Liver (tissue), 3 donors: ENCODE results near the gene CNN1.

Experiments
- ATF3 ChIP-seq: IDR thresholded peaks from 2 replicates; pipeline ENCODE4 v1.6.1; 2016; ENCODE audit warnings: antibody characterized with exemption
- CTCF ChIP-seq: fragments of 150-350 bp; IDR thresholded peaks from 2 replicates; pipeline ENCODE4 v1.5.1; 2017; ENCODE audit warnings: improper control_type of control experiment, low read depth, low read length; ENCODE audit not compliant: missing input control
- EGR1 ChIP-seq, 2 donors: IDR thresholded peaks; 2 replicates each; pipeline ENCODE4 v1.6.1; 2016 to 2018; ENCODE audit warnings: antibody characterized with exemption in 2 of 2, low read depth in 2 of 2
- GABPA ChIP-seq, 2 donors: IDR thresholded peaks in 1 of 2; conservative IDR thresholded peaks in 1 of 2; 2 replicates each; pipeline ENCODE4 v1.6.1; 2016; ENCODE audit warnings: antibody characterized with exemption in 2 of 2, mild to moderate bottlenecking in 1 of 2, moderate library complexity in 1 of 2
- HNF4G ChIP-seq: IDR thresholded peaks from 2 replicates; pipeline ENCODE4 v1.6.1; 2016; ENCODE audit warnings: antibody characterized with exemption
- JUND ChIP-seq, 2 donors: IDR thresholded peaks; 2 replicates each; pipeline ENCODE4 v1.6.1; 2016; ENCODE audit warnings: antibody characterized with exemption in 2 of 2
- MAX ChIP-seq: IDR thresholded peaks from 2 replicates; pipeline ENCODE4 v1.6.1; 2016; ENCODE audit warnings: antibody characterized with exemption
- RAD21 ChIP-seq, 2 donors: IDR thresholded peaks; 2 replicates each; pipeline ENCODE4 v1.6.1; 2016; ENCODE audit warnings: antibody characterized with exemption in 2 of 2, mild to moderate bottlenecking in 2 of 2
- REST ChIP-seq: IDR thresholded peaks from 2 replicates; pipeline ENCODE4 v1.6.1; 2016; ENCODE audit warnings: antibody characterized with exemption, mild to moderate bottlenecking
- RXRA ChIP-seq, 2 donors: IDR thresholded peaks; 2 replicates each; pipeline ENCODE4 v1.6.1; 2017 to 2018; ENCODE audit warnings: antibody characterized with exemption in 2 of 2, mild to moderate bottlenecking in 1 of 2
- TAF1 ChIP-seq: conservative IDR thresholded peaks from 2 replicates; pipeline ENCODE4 v1.6.1; 2016; ENCODE audit warnings: antibody characterized with exemption, mild to moderate bottlenecking
- YY1 ChIP-seq: IDR thresholded peaks from 2 replicates; pipeline ENCODE4 v1.6.1; 2016; ENCODE audit warnings: antibody characterized with exemption, mild to moderate bottlenecking
- ZBTB33 ChIP-seq: IDR thresholded peaks from 2 replicates; pipeline ENCODE4 v1.6.1; 2016; ENCODE audit warnings: antibody characterized with exemption
- donor health status: healthy.
- donor health status: healthy.

GRCh38 chr19:11596156-11596555 lies 57.5 kb downstream of the CNN1 start:
- TF ChIP-seq REST (no peak), MAX (no peak), CTCF (no peak), EGR1 (IDR thresholded peaks at IDR 0.05; ENCODE audit: low read depth in 2 of 2) (no peak), RAD21 (IDR thresholded peaks at IDR 0.05) (no peak), ZBTB33 (no peak), TAF1 (no peak), ATF3 (no peak), YY1 (no peak), GABPA (IDR thresholded peaks at IDR 0.05 in 1 of 2, conservative IDR thresholded peaks at IDR 0.05 in 1 of 2) (no peak), JUND (IDR thresholded peaks at IDR 0.05) (no peak), RXRA (IDR thresholded peaks at IDR 0.05) (no peak), HNF4G (no peak)
